ENCODE results near the gene ATP6V0D1. TPM values are rescaled to one million over a fixed set of nuclear protein-coding genes. Genes with fewer than 3 reads are reported as not detected.

ATP6V0D1 gene
- total RNA-seq, 1 experiment from 2014 or later = 43.0 TPM

DNA sequence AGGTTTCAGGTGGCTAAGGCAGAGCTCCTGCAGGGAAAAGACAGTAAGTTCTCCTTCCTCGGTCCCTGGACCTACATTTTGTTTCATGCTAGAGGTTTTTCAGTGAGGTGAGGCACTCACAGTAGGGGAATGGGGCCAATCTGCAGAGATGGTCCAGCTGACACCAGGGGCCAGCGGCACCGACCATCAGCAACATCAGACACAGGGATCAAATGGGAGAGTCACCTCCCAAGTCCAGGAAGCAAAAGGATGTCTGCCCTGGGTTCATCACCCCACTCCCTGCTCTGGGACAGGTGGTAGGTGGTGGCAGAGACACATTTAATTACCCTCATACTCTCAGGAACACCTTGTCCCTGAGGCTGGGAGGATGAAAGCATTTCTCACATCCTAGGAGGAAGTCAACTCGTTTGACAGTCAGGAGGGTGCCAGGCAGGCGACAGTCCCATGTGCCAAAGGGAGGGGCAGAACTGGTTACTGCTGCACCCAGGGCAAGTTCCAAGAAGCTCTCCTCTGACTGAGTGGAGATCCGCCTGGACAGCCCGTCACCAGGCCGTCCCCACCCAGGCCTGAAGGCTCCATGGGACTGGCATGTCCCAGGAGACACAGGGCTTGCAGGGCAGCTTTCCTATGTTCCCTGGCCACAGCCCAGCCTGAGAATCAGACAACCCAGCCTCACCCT lies 19.2 kb downstream of the ATP6V0D1 start:
- Mint-ChIP-seq H3K27ac (no peak overlapping the region; a peak in 1 of 7 replicates), H3K4me3 (no peak overlapping the region), H3K27me3 (ENCODE audit: low read depth) (no peaks in the 10 kb centered on the region), H3K36me3 (ENCODE audit: insufficient read depth in 1 of 3, low read depth in 3 of 3) (no peaks in the 10 kb centered on the region), H3K9me3 (no peaks in the 10 kb centered on the region), H3K4me1 (peaks cover 4 to 7% of the 10 kb centered on the region in 2 experiments)
- H4K8ac ChIP-seq (replicated peaks; ENCODE audit: insufficient read length, low read depth, low read length) = no peak overlapping the region
- no peaks in the 10 kb centered on the region for H3K79me1 ChIP-seq (ENCODE audit: insufficient read depth, low read depth, low read length, poor library complexity, severe bottlenecking)
- no peak overlapping the region for H2AK5ac ChIP-seq (ENCODE audit: insufficient read length, low read length)
- no peaks in the 10 kb centered on the region for H4K20me1 ChIP-seq (ENCODE audit: control insufficient read depth, insufficient read depth, insufficient read length)
- H3K79me2 ChIP-seq (ENCODE audit: insufficient read depth, low read length) = no peaks in the 10 kb centered on the region
- H3K27ac ChIP-seq (ENCODE audit: insufficient read length, low read depth, low read length) = no peak overlapping the region
- H3T11ph ChIP-seq (ENCODE audit: low read length) = no peak overlapping the region
- H2BK120ac ChIP-seq (ENCODE audit: low read depth, low read length, poor library complexity, severe bottlenecking) = no peak overlapping the region
- no peak overlapping the region for H3K23ac ChIP-seq (ENCODE audit: insufficient read length, low read depth, low read length)
- H3K9ac ChIP-seq (ENCODE audit: extremely low read depth, insufficient read length, low read length) = no peak overlapping the region
- H3K4me2 ChIP-seq (ENCODE audit: insufficient read depth, insufficient read length, low read length) = no peak overlapping the region
- no peak overlapping the region for H2BK5ac ChIP-seq (ENCODE audit: insufficient read length, low read length)
- TF ChIP-seq, protein P1, sequence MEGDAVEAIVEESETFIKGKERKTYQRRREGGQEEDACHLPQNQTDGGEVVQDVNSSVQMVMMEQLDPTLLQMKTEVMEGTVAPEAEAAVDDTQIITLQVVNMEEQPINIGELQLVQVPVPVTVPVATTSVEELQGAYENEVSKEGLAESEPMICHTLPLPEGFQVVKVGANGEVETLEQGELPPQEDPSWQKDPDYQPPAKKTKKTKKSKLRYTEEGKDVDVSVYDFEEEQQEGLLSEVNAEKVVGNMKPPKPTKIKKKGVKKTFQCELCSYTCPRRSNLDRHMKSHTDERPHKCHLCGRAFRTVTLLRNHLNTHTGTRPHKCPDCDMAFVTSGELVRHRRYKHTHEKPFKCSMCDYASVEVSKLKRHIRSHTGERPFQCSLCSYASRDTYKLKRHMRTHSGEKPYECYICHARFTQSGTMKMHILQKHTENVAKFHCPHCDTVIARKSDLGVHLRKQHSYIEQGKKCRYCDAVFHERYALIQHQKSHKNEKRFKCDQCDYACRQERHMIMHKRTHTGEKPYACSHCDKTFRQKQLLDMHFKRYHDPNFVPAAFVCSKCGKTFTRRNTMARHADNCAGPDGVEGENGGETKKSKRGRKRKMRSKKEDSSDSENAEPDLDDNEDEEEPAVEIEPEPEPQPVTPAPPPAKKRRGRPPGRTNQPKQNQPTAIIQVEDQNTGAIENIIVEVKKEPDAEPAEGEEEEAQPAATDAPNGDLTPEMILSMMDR (conservative IDR thresholded peaks at IDR 0.05) = no peak
- no peaks in the 10 kb centered on the region for H3K4me1 ChIP-seq (ENCODE audit: insufficient read depth, low read length)
- no peak overlapping the region for H4K5ac ChIP-seq (ENCODE audit: insufficient read length, low read depth, low read length)
- H3K23me2 ChIP-seq (ENCODE audit: insufficient read length, low read depth, low read length, poor library complexity, severe bottlenecking) = no peaks in the 10 kb centered on the region
- no peaks in the 10 kb centered on the region for H3K9me3 ChIP-seq (ENCODE audit: control insufficient read depth, low read depth, low read length)
- no peak overlapping the region for H3K18ac ChIP-seq (ENCODE audit: insufficient read length, low read depth, low read length)
- no peak overlapping the region for H3K56ac ChIP-seq (ENCODE audit: insufficient read length, low read depth, low read length)
- no CpG with 5 or more reads among the region's 8 CpGs for WGBS (ENCODE audit: extremely low coverage, insufficient read length, low lambda C conversion rate)
- no peaks in the 10 kb centered on the region for H3K27me3 ChIP-seq (ENCODE audit: insufficient read depth, low read length)
- H2BK20ac ChIP-seq (ENCODE audit: low read depth, low read length, poor library complexity, severe bottlenecking) = no peak overlapping the region
- DNase-seq = no peak
- no peak overlapping the region for H2BK15ac ChIP-seq (ENCODE audit: low read depth, low read length)
- no peak overlapping the region for H3K14ac ChIP-seq (ENCODE audit: insufficient read depth, low read length)
- H2BK12ac ChIP-seq (ENCODE audit: insufficient read length, low read depth, low read length) = no peak overlapping the region
- no peak overlapping the region for H3K4ac ChIP-seq (ENCODE audit: low read depth, low read length)
- H4K91ac ChIP-seq (ENCODE audit: insufficient read length, low read depth, low read length) = no peak overlapping the region
- no peak overlapping the region for H2AFZ ChIP-seq (ENCODE audit: low read length)

Data from H9 (cell line).